Effector memory CD8-positive, alpha-beta T cell (primary cell): ENCODE data around the gene COX4I1.
A peak's percentile ranks its signal among the peaks of the same experiment; 100 is the strongest.

ENCODE experiments used
- ATAC-seq: fragments of 150-1000 bp; cut with Tn5 transposase; replicated peaks from 2 replicates; pipeline ENCODE4 v1.10.0; 2021; ENCODE audit warnings: mild to moderate bottlenecking, moderate library complexity
- DNase-seq, 3 experiments: peaks; one replicate each; pipeline ENCODE4 v3.0.0; 2021
- H3K27ac Mint-ChIP-seq, 2 donors: one replicate each; pipeline ENCODE4 v1.8.0; 2022; ENCODE audit warnings: mild to moderate bottlenecking in 2 of 2, mixed read lengths in 2 of 2, moderate library complexity in 2 of 2
- H3K27me3 Mint-ChIP-seq, 2 donors: one replicate each; pipeline ENCODE4 v1.8.0; 2022; ENCODE audit warnings: mixed read lengths in 2 of 2
- H3K36me3 Mint-ChIP-seq: one replicate; pipeline ENCODE4 v1.8.0; 2022; ENCODE audit warnings: mild to moderate bottlenecking, moderate library complexity, mixed read lengths; ENCODE audit not compliant: insufficient read depth
- H3K4me1 Mint-ChIP-seq, 2 donors: one replicate each; pipeline ENCODE4 v1.8.0; 2022; ENCODE audit warnings: low read depth in 2 of 2, mixed read lengths in 2 of 2
- H3K4me3 Mint-ChIP-seq, 2 donors: one replicate each; pipeline ENCODE4 v1.8.0; 2022; ENCODE audit warnings: mild to moderate bottlenecking in 2 of 2, mixed read lengths in 2 of 2, moderate library complexity in 2 of 2
- H3K9me3 Mint-ChIP-seq, 2 donors: one replicate each; pipeline ENCODE4 v1.8.0; 2022; ENCODE audit warnings: mixed read lengths in 2 of 2

The COX4I1 gene

GRCh38 chr16:85759136-85759535 lies 40.4 kb upstream of the COX4I1 start:
- DNase-seq: no peak
- peaks cover 7% of the 10 kb centered on the region in 2 donors for H3K4me1 Mint-ChIP-seq
- peak overlapping the region in 1 of 2 donors; percentile 15 for H3K27ac Mint-ChIP-seq
- no peaks in the 10 kb centered on the region for H3K9me3 Mint-ChIP-seq
- peaks cover 25 to 54% of the 10 kb centered on the region in 2 donors for H3K27me3 Mint-ChIP-seq
- no peak overlapping the region for H3K4me3 Mint-ChIP-seq
- H3K36me3 Mint-ChIP-seq: peaks cover 5% of the 10 kb centered on the region
- no peak for ATAC-seq

DNA sequence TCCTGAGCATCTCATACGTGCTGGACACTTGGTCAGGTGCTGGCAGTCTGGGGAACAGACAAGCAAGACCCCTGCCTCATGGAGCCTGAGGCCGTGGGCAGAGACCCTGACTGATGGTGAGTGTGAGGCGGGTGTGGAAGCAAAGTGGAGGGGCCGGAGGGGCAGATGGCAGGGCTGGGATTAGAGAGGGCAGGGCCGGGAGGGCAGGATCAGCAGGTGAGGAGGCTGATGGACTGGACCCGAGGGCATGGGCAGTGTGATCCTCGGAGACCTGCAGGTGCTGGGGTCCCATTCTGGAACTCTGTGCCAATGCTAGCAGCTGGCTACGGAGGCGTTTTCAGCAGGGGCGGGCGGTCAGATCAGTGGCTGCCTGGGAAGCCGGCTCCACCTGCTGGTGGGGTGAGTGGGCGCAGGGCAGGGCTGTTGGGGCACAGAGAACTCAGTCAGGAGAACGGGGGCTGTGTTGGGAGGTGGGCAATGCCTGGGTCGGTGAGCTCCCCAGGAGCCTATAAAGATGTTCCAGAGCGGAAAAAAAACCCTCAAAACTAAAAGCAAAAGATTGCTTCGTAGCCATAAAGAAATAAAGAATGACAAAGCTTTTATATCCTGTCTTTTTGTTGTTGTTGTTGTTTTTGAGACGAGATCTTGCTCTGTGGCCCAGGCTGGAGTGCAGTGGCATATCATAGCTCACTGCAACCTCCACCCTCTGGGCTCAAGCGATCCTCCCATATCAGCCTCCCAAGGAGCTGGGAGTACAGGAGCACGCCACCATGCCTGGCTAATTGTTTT lies 39.7 kb upstream of the COX4I1 start:
- Mint-ChIP-seq H3K9me3 (no peaks in the 10 kb centered on the region), H3K4me3 (no peak overlapping the region), H3K4me1 (peaks cover 7% of the 10 kb centered on the region in 2 donors), H3K27me3 (peaks cover 21 to 47% of the 10 kb centered on the region in 2 donors), H3K27ac (peak overlapping the region in 1 of 2 donors; percentile 15), H3K36me3 (peaks cover 5% of the 10 kb centered on the region)
- ATAC-seq (no peak), DNase-seq (peak; percentile 10 to 16 (median 11))

GRCh38 chr16:85761861-85762260 lies 37.6 kb upstream of the COX4I1 start:
- DNase-seq (no peak), ATAC-seq (no peak)
- peaks cover 7% of the 10 kb centered on the region in 2 donors for H3K4me1 Mint-ChIP-seq
- H3K36me3 Mint-ChIP-seq: peaks cover 5% of the 10 kb centered on the region
- H3K27me3 Mint-ChIP-seq: peaks cover 21 to 45% of the 10 kb centered on the region in 2 donors
- H3K9me3 Mint-ChIP-seq: no peaks in the 10 kb centered on the region
- no peak overlapping the region for H3K27ac Mint-ChIP-seq
- H3K4me3 Mint-ChIP-seq: no peak overlapping the region

- Mint-ChIP-seq H3K4me1 (peaks cover 7% of the 10 kb centered on the region in 2 donors), H3K9me3 (no peaks in the 10 kb centered on the region), H3K27me3 (peaks cover 21 to 45% of the 10 kb centered on the region in 2 donors), H3K36me3 (peaks cover 5% of the 10 kb centered on the region), H3K27ac (no peak overlapping the region), H3K4me3 (no peak overlapping the region)
- no peak for DNase-seq
- ATAC-seq: no peak
These were observed 36.5 kb upstream of the COX4I1 start for GRCh38 chr16:85762970-85763369.

GRCh38 chr16:85763616-85764015 lies 35.9 kb upstream of the COX4I1 start:
- Mint-ChIP-seq H3K27ac (no peak overlapping the region), H3K4me3 (no peak overlapping the region), H3K27me3 (peaks cover 20 to 41% of the 10 kb centered on the region in 2 donors), H3K4me1 (peaks cover 7% of the 10 kb centered on the region in 2 donors), H3K36me3 (peaks cover 5% of the 10 kb centered on the region), H3K9me3 (no peaks in the 10 kb centered on the region)
- ATAC-seq: no peak
- no peak for DNase-seq

GRCh38 chr16:85765211-85765610 lies 34.3 kb upstream of the COX4I1 start:
- Mint-ChIP-seq H3K27ac (no peak overlapping the region), H3K27me3 (peaks cover 4 to 25% of the 10 kb centered on the region in 2 donors), H3K4me3 (no peak overlapping the region), H3K9me3 (no peaks in the 10 kb centered on the region), H3K4me1 (no peaks in the 10 kb centered on the region), H3K36me3 (peaks cover 5% of the 10 kb centered on the region)
- DNase-seq (no peak), ATAC-seq (no peak)

- ATAC-seq (no peak), DNase-seq (no peak)
- Mint-ChIP-seq H3K36me3 (peaks cover under 1% of the 10 kb centered on the region), H3K4me1 (no peaks in the 10 kb centered on the region), H3K9me3 (no peaks in the 10 kb centered on the region), H3K27me3 (peaks cover 0 to 20% of the 10 kb centered on the region in 2 donors), H3K27ac (no peak overlapping the region), H3K4me3 (no peak overlapping the region)
These were observed 33.7 kb upstream of the COX4I1 start for GRCh38 chr16:85765767-85766166.

DNA sequence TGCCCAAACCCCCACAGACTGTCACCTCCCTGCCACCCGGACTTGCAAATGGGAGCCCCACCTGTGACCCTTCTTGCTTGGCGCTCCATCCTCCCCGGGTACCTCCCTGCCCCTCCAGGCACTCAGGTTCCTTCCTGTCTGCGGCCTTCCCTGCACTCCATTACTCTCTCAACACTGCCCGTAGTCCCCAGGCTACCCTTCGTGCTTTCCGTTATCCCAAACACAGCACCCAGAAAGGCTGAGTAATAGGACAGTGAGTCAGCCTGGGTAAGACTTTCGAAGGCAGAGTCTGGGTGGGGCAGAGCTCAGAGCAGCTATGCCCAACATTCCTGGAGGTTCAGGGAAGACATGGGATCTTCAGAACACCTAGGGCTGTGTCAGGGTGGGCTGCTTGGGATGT lies 32.0 kb upstream of the COX4I1 start:
- Mint-ChIP-seq H3K4me3 (no peak overlapping the region), H3K9me3 (no peaks in the 10 kb centered on the region), H3K27ac (no peak overlapping the region), H3K4me1 (no peaks in the 10 kb centered on the region), H3K27me3 (peaks cover 0 to 19% of the 10 kb centered on the region in 2 donors), H3K36me3 (no peaks in the 10 kb centered on the region)
- ATAC-seq (no peak), DNase-seq (no peak)

- Mint-ChIP-seq H3K27me3 (peaks cover 0 to 16% of the 10 kb centered on the region in 2 donors), H3K27ac (no peak overlapping the region), H3K36me3 (no peaks in the 10 kb centered on the region), H3K9me3 (no peaks in the 10 kb centered on the region), H3K4me3 (no peak overlapping the region), H3K4me1 (no peaks in the 10 kb centered on the region)
- DNase-seq (no peak), ATAC-seq (no peak)
These were observed 31.3 kb upstream of the COX4I1 start for GRCh38 chr16:85768199-85768598.

GRCh38 chr16:85770741-85771140 lies 28.8 kb upstream of the COX4I1 start:
- no peaks in the 10 kb centered on the region for H3K9me3 Mint-ChIP-seq
- DNase-seq: no peak
- H3K4me3 Mint-ChIP-seq: no peak overlapping the region
- H3K27ac Mint-ChIP-seq: no peak overlapping the region
- H3K27me3 Mint-ChIP-seq: peaks cover 0 to 3% of the 10 kb centered on the region in 2 donors
- no peaks in the 10 kb centered on the region for H3K36me3 Mint-ChIP-seq
- ATAC-seq: no peak
- H3K4me1 Mint-ChIP-seq: no peaks in the 10 kb centered on the region

- H3K27ac Mint-ChIP-seq: no peak overlapping the region
- peaks cover 12% of the 10 kb centered on the region for H3K36me3 Mint-ChIP-seq
- H3K9me3 Mint-ChIP-seq: no peaks in the 10 kb centered on the region
- no peaks in the 10 kb centered on the region for H3K27me3 Mint-ChIP-seq
- H3K4me3 Mint-ChIP-seq: no peak overlapping the region
- no peaks in the 10 kb centered on the region for H3K4me1 Mint-ChIP-seq
- ATAC-seq (no peak), DNase-seq (no peak)
These were observed 26.5 kb upstream of the COX4I1 start for GRCh38 chr16:85773044-85773443.

DNA sequence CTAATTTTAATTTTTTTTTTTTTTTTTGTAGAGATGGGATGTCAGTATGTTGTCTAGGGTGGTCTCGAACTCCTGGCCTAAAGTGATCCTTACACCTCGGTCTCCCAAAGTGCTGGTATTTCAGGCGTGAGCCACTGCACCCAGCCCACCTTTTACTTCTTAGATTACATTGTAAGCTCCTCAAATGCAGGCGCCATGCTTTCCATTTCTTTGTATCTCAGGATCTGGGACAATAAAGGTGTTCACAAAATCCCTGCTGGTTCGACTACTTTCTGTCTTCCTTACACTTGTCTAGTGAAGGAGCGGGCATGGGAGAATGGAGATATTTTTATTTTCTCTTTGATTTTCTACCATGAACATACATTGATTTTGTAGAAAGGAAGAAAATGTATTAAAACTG lies 25.4 kb upstream of the COX4I1 start:
- no peaks in the 10 kb centered on the region for H3K27me3 Mint-ChIP-seq
- H3K27ac Mint-ChIP-seq: no peak overlapping the region
- no peak overlapping the region for H3K4me3 Mint-ChIP-seq
- no peak for ATAC-seq
- no peaks in the 10 kb centered on the region for H3K9me3 Mint-ChIP-seq
- no peak for DNase-seq
- H3K4me1 Mint-ChIP-seq: peaks cover 5 to 7% of the 10 kb centered on the region in 2 donors
- H3K36me3 Mint-ChIP-seq: peaks cover 20% of the 10 kb centered on the region

- peaks cover 8 to 10% of the 10 kb centered on the region in 2 donors for H3K4me1 Mint-ChIP-seq
- no peak overlapping the region for H3K4me3 Mint-ChIP-seq
- H3K27ac Mint-ChIP-seq: no peak overlapping the region
- no peak for ATAC-seq
- H3K36me3 Mint-ChIP-seq: peaks cover 26% of the 10 kb centered on the region
- no peaks in the 10 kb centered on the region for H3K9me3 Mint-ChIP-seq
- no peak for DNase-seq
- H3K27me3 Mint-ChIP-seq: no peaks in the 10 kb centered on the region
These were observed 24.7 kb upstream of the COX4I1 start for GRCh38 chr16:85774811-85775210.

DNA sequence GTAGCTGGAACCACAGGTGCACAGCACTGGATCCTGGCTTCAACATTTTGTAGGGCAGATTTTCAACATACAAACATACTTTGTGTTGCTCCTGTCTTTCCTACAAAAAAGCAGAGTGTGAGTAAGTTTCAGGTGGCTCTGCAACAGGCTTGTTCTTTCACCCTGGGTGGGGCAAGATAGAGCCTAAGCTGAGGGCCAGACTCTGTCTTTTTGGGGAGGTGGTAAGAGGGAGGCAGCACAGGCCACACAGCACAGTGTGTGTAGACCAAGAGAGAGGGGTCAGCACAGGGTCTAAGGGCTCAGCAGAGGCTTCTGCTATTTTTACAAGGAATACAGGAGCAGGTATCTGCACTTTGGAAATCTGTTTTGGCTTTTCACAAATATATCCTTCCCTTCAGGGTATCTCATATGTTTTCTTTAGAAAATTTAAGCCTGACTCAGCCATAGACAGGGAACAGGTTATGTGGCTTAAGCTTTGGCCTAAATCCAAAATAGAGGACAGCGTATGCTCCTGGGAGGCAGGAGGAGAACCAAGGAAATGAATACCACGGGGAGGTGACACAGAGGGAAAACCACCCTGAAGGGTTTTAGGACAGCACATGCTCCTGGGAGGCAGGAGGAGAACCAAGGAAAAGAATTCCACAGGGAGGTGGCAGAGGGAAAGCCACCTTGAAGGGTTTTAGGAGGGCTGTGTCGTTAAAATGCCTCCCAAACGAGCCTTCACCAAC lies 21.7 kb upstream of the COX4I1 start:
- Mint-ChIP-seq H3K4me1 (peaks cover 10 to 14% of the 10 kb centered on the region in 2 donors), H3K4me3 (no peak overlapping the region), H3K36me3 (peaks cover 39% of the 10 kb centered on the region), H3K9me3 (no peaks in the 10 kb centered on the region), H3K27ac (peak overlapping the region in 1 of 2 donors; percentile 25), H3K27me3 (no peaks in the 10 kb centered on the region)
- ATAC-seq (no peak), DNase-seq (no peak)
